ENCODE data around the gene DNM1. TPM values are rescaled to one million over a fixed set of nuclear protein-coding genes. Genes with fewer than 3 reads are reported as not detected.

The DNM1 gene
- total and polyA plus RNA-seq, 4 donors = 0.29 to 5.9 (median 1.1) TPM

- Histone ChIP-seq H3K4me3 (ENCODE audit: low read depth in 1 of 3, low read length in 3 of 3) (no peak overlapping the region), H3K36me3 (ENCODE audit: control insufficient read depth in 4 of 4, insufficient read depth in 3 of 4, low read depth in 1 of 4, low read length in 3 of 4) (peaks cover 20 to 60% (median 47%) of the 10 kb centered on the region in 4 donors), H3K4me1 (ENCODE audit: control insufficient read depth in 4 of 4, insufficient read depth in 4 of 4, low read length in 3 of 4) (no peaks in the 10 kb centered on the region), H3K27me3 (ENCODE audit: control insufficient read depth in 4 of 4, insufficient read depth in 4 of 4, low read length in 3 of 4) (no peaks in the 10 kb centered on the region), H3K9me3 (ENCODE audit: control insufficient read depth in 4 of 4, low read length in 3 of 4) (no peaks in the 10 kb centered on the region), H3K9ac (ENCODE audit: low read depth in 1 of 2, low read length in 2 of 2) (no peak overlapping the region), H3K27ac (ENCODE audit: low read depth in 1 of 2, low read length in 2 of 2) (no peak overlapping the region)
- TF ChIP-seq GABPA (IDR thresholded peaks at IDR 0.05 in 1 of 2, conservative IDR thresholded peaks at IDR 0.05 in 1 of 2) = no peak
- no peak for TF ChIP-seq SP1 (IDR thresholded peaks at IDR 0.05)
- no peak for TF ChIP-seq HNF4A (conservative IDR thresholded peaks at IDR 0.05)
- TF ChIP-seq ATF3 (IDR thresholded peaks at IDR 0.05) = no peak
- no peak for TF ChIP-seq RAD21 (IDR thresholded peaks at IDR 0.05)
- no peak for TF ChIP-seq NR2F2 (IDR thresholded peaks at IDR 0.05)
- no peak for TF ChIP-seq ZBTB33 (IDR thresholded peaks at IDR 0.05)
- TF ChIP-seq YY1 (IDR thresholded peaks at IDR 0.05) = no peak
- no peak for TF ChIP-seq EGR1 (IDR thresholded peaks at IDR 0.05; ENCODE audit: low read depth in 2 of 2)
- no peak for TF ChIP-seq MAX (IDR thresholded peaks at IDR 0.05)
- TF ChIP-seq REST (IDR thresholded peaks at IDR 0.05) = no peak
- TF ChIP-seq CTCF (IDR thresholded peaks at IDR 0.05; ENCODE audit: low read depth, low read length, missing input control) = no peak
- TF ChIP-seq TAF1 (conservative IDR thresholded peaks at IDR 0.05) = no peak
- TF ChIP-seq JUND (IDR thresholded peaks at IDR 0.05) = no peak
- TF ChIP-seq HNF4G (IDR thresholded peaks at IDR 0.05) = no peak
- no peak for TF ChIP-seq FOXA2 (IDR thresholded peaks at IDR 0.05)
- no peak for TF ChIP-seq FOXA1 (IDR thresholded peaks at IDR 0.05)
- no peak for TF ChIP-seq RXRA (IDR thresholded peaks at IDR 0.05)
- 95% methylated on average over 11 of the region's 11 CpGs for WGBS
- no peak for DNase-seq (ENCODE audit: low spot score)
These were observed 54.7 kb downstream of the DNM1 start for GRCh38 chr9:128257907-128258306.

Data from liver (tissue), 9 donors.